HG02870 (cell line): ENCODE results near the gene CBLB.

Source experiments
- ATAC-seq: cut with Tn5 transposase; IDR thresholded peaks from one replicate; pipeline ENCODE4 v1.9.1; 2021; ENCODE audit warnings: mild to moderate bottlenecking, moderate library complexity; ENCODE audit not compliant: unreplicated experiment

The CBLB gene

GRCh38 chr3:105719791-105720190 lies 149.0 kb downstream of the CBLB start:
- ATAC-seq = no peak

GRCh38 chr3:105715372-105715771 lies 153.4 kb downstream of the CBLB start:
- no peak for ATAC-seq

GRCh38 chr3:105714453-105714852 lies 154.4 kb downstream of the CBLB start:
- no peak for ATAC-seq

- no peak for ATAC-seq
Observed at GRCh38 chr3:105708980-105709379, 159.8 kb downstream of the CBLB start.

DNA sequence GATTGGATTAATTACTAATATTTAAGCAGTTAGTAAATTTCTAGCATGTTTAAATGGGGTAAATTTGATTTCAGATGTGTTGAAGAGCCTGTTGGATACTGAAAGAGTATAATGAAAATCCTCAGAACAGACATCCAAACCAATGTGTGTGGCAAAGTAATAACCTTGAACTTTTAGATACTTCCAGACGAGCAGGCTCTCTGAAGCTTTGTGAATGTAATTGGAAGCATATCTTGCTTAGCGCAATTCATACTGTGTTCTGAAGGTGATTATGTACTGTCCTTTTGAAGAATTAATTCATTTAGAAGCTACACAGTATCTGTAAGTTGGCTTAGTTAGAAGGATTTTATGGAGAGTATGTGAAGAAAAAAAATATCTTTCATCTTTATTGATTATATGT lies 161.8 kb downstream of the CBLB start:
- no peak for ATAC-seq

DNA sequence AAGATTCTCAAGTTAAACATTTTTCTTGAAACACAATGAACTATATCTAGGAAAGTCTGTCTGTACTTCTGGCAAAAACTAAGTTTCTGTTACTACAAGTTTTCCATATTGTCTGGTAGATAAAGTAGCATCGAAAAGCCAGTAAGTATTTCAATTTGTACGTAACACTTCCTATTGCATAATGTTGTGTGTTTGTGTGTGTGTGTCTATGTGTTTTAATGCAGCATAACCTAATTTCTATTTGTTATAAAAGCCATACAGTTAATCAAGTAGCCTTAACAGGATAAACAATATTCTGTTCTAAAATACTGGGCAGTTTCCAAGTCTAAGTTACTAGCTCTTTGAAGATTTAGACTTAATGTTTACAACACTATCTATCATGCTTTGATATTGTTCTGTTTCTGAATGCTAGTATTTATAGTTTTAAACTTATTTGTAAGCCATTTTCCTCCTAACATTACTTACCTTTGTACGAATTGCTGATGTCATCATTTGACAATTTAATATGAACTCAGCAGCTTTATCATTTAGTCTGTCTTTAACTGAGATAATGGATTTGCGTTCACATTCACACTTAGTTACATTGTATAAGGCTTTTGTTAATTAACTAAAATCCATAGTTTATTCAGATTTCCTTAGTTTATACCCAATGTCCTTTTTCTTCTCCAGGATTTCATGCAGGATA lies 163.9 kb downstream of the CBLB start:
- no peak for ATAC-seq

- no peak for ATAC-seq
Observed at GRCh38 chr3:105700575-105700974, 168.2 kb downstream of the CBLB start.

DNA sequence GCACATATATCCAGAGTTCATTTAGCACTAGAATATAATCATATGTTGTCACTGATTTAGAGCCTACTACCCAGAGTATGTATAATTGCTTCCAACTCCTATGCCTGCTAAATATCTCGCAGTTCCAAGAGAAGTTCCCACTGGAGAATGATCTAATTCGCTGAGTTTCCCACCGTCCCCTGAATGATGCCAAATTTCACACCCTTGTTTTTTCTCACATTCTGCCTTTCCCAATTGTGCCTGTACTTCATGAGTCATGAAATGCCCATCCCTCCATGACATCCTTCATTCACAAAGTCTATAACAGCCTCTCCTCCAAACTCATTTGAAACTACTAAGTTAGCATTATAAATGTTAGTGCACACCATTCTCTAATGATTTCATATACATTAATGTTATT lies 177.2 kb downstream of the CBLB start:
- no peak for ATAC-seq

GRCh38 chr3:105691053-105691452 lies 177.8 kb downstream of the CBLB start:
- no peak for ATAC-seq

DNA sequence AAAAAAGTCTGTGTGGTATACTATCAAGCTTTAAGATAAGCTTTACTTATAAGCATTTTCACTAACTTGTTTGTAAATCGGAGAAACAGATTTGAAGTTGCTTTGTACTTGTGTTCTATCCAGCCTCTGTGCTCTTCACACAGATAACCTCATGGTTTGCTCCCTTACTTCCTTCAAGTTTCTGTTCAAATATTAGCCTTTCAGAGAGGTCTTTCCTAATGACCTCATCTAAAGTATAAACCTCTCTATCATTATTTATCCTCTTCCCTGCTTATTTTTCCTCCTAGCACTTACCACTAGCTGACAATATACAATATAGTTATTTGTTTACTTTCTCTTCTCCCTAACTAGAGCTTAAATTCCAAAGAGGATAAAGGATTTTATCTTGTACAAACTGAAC lies 180.0 kb downstream of the CBLB start:
- no peak for ATAC-seq

DNA sequence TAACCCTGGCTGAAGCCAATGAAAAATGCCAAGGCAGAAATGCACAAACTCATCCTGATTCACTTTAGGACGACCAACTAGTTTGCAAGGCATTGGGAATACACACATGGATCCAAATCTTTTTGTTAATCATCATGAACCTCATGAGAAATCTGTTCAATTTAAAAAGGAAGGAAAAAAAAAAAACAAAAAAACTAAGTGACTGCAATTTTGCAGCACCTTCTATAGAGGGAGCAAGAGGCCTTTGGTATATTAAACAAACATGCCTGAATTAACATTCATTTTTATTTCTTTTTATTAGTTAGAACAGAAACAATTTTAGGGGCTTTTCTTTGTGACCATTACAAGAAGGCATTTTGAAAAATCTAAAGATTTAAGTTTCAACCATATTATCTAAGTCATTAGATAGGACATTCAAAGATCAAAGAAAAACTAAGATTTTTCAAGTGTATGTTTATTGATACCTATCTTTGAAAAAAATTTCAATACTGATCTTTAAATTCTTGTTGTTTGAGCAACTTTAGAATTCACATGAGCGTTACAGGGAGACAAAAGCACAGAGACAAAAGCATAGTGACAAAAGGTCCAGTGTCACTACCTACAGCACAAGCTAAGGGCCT lies 182.4 kb downstream of the CBLB start:
- ATAC-seq = no peak

DNA sequence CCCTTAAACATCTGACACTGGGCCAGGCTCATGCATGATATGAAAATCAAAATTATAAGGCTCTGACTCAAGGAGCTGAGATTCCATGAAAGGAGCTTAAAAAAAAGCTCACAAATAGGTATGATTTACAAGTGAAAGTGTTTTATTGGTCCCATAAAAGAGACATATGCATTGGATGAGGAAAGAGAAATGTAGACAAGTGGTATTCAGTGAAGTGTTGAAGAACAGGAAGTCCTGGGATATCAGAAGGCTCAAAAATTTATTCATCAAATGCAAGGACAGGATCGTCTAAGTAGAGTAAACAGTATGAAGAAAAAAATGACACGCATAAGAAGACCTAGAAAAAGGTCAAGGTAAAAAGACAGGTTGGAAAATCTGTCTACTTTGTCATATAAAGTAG lies 188.9 kb downstream of the CBLB start:
- no peak for ATAC-seq

DNA sequence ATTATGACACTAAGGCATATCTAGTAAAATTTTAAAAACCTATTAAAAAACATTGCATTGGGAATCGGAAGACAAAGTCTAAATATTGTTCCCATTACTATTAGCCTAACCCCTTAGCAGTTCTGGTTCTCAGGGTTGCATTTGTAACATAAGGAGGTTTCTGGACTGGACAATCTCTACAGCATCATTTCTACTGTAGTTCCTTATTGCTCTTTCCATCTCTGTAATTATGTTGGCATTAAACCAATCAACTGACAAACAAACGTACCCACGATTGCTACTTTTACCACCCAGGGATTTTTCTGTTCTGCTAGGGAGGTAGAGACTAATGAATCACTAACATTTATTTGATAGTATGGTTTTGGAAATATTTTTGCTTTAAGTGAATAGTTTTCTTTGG lies 190.8 kb downstream of the CBLB start:
- ATAC-seq = no peak

GRCh38 chr3:105676621-105677300 lies 192.1 kb downstream of the CBLB start:
- no peak for ATAC-seq

DNA sequence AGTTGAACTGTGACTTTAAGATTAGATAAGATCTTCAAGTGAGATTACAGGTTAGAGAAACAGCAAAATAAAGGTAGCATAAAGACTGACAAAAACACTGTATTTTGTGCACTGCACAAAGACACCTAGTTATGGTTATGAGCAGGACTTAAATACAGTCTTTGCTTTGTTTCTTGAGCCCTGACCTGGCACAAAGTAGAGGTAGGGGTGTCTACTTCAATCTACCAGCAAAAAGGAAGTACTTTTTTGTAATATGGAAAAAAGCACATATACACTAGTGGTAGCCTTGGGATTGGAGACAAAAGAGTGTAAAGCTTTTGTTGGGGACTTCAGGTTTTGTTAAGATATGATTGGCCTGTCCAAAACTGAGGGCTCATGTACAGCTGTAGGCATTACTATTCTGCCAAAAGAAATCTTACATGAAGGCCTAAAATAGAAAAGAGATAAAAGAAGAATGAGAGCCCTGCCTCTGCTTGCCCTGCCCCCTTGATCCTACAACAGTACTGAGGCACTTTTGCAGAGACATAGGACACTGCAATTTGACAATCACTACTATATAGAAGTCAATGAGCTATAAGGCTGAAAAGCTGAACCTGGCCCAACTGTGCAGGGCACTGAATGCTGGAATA lies 194.3 kb downstream of the CBLB start:
- no peak for ATAC-seq

DNA sequence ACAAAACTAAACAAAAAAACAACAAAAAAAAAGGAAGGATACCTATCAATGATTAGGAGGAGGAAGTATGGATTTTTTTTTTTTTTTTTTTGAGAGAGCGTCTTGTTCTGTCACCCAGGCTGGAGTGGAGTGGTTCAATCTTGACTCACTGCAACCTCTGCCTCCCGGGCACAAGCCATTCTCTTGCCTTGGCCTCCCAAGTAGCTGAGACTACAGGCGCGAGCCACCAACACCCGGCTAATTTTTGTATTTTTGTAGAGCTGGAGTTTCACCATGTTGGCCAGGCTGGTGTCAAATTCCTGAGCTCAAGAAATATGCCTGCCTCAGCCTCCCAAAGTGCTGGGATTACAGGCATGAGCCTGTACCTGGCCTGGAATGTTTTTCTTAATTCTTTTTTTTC lies 195.8 kb downstream of the CBLB start:
- ATAC-seq = no peak

DNA sequence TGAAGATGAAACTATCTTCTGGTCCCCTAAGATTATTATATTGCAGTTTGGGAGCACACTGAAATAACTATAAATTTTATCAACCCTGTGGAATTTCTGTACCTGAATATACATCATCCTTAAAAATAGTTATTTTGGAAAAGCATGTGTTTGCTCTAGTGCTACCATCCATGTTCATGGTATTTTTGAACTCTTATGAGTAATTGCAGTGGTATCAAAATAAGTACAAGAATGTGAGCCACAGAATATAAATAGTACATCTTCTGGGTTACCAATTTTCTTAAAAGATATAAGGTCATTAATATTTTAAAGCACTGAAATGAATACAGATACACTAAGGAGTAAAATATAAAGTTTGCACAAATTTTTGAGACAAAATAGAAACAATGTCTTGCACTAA lies 206.5 kb downstream of the CBLB start:
- no peak for ATAC-seq

DNA sequence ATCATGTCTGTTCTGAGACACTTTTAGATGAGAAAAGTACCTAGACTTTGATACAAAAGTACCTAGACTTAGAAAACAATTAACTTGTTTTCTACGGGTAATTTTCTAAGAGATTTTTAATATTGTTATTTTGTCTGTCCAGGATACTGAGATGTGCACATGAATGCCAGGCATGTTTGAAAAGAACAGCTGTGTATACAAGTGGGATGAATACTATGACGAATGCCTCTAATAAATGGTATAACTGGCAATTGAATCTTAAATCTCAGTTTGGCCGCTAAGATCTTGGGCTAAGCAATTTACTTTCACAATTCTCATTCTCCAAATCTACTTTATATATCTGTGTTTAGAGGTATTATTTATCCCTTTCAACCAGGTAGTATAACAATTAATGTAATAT lies 207.4 kb downstream of the CBLB start:
- ATAC-seq = no peak

GRCh38 chr3:105656651-105657504 lies 211.9 kb downstream of the CBLB start:
- no peak for ATAC-seq

DNA sequence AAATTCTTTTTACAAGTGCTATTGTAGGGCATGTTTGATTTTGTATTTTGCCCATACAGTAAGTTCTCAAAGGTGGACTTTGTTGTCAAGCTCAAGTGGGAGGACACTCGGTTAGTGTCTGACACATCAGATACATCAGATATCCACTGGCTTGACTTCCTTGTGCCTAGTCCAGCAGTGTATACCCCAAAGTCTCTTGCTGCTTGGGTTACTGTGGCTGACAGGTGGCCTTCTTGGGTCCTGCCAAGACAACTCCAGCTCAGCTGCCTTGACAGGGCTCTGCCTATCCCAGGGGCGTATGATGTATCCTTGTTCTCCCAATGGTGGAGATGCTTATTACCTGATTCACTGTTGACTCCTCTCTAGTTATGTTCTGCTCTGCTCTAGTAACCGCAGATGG lies 214.9 kb downstream of the CBLB start:
- ATAC-seq = no peak

DNA sequence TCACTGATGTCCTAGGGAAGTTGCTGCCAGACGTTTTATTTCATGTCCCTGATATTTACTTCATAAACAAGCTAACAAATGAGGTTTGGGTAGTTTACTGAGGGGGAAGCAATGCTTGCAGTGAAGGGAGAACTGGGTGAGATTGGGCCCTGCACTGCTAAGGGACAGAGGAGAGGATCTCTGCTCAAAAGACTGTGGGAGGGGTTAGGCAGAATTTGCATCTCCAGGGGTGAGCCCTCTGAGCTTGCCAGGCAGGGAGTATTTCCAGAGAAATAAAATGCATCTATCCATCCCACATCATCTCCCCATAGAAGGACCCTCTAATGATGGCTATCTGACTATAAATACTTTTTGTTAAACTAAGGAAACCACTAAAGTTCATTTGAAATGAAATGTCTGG lies 215.6 kb downstream of the CBLB start:
- ATAC-seq = no peak
